ENCODE data around the gene PRKAR2B.
"Not testable (repeated sequence)": the region's sequence is repeated elsewhere in the genome, so short reads cannot be mapped to it uniquely, and the experiment has no call there.

Gene PRKAR2B

GRCh38 chr7:107080099-107080505, 35.6 kb downstream of the PRKAR2B start:
- DNase-seq: no peak

DNA sequence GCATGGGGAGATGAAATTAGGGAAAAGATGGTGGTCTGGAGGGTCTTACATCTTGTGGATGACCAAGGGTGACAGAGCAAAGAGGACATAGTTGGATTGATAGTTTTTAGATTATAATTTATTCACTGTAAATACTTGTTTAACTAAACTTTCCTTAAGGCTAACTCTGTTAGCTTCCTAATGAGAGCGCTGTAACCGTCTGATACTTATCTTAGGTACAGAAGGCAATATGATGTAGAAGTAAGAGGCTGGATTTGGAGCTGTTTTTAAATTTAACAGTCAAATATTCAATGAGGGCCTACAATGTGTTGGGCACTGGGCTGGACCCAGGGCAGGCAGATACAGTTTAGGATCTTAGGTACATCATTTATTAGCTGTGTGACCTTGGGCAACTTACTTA, 36.0 kb downstream of the PRKAR2B start:
- DNase-seq: no peak

DNA sequence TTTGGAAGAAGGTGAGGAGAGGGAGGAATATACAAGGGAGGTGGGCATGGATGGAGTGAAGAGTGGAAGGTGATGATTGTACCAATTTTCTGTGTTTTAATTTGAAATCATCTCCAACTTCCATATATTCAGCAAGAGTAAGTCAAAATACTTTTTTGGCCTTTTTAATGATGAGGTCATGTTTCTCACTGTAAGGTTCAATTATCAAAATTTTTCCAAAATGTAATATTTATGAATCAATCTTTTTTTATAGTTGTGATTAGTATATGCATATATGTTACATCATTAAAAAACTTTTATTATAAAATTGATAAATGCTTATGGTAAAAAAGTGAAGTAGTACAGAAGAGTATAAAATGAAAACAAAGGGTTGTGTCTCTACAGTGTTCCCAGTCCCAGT, 40.7 kb downstream of the PRKAR2B start:
- no peak for DNase-seq

DNA sequence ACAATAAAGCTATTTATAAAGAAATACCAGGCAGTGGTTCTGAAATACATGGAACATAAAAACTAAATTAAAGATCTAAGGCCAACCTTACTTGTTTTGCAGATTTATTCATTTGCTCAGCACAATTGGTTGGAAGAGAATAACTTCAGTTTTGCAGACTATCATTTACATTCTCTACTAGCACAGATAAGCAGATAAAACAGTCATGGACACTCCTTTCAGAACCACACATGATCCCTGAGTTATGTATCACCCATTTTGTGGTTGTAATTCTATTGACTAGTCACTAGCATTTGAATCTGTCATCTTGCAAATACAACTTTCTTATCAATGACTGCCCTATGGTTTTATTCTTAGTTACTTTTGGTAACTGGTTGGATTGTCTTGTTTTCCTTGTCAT, 45.1 kb downstream of the PRKAR2B start:
- no peak for DNase-seq

DNA sequence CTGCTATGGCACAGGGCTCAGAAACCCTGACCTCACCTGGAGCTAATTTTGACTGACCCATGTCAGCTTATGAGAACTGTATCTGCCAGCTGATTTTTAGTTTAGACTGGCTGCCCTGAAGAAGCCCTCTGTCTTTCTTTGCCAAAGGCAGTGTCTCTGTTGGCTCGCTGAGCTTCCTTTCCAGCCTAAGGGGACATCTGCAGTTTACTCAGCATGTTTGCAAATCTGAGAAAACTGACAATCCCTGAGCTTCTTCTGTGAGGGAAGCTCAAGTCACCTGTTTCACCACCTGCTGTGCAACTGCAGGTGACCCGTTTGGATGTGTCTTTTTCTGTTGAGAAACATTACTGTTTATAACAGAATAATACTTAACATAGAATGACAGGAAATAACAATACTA, 46.0 kb downstream of the PRKAR2B start:
- no peak for DNase-seq

- no peak for DNase-seq
These were observed 46.8 kb downstream of the PRKAR2B start for GRCh38 chr7:107091306-107091705.

- DNase-seq: not testable (repeated sequence)
These were observed 49.2 kb downstream of the PRKAR2B start for GRCh38 chr7:107093671-107094070.

- DNase-seq: not testable (repeated sequence)
These were observed 54.6 kb downstream of the PRKAR2B start for GRCh38 chr7:107099154-107099553.

DNA sequence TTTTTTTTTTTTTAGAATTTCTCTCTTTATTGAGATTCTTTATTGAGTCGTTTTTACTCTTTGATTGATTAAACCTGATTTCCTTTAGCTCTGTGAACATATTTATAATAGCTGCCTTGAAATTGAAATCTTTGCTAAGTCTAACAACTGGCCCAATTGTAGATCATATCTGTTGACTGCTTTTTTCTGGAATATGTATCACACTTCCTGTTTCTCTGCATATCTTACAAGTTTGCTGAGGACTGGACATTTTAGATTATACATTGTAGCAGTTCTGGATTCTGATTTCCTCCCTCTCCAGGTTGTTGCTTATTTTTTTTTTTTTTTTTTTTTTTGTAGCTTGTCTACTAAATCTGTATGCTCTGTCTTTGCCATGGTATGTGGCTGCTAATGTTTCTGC, 56.3 kb downstream of the PRKAR2B start:
- no peak for DNase-seq

GRCh38 chr7:107103369-107103768, 58.9 kb downstream of the PRKAR2B start:
- no peak for DNase-seq

GRCh38 chr7:107104801-107105200, 60.3 kb downstream of the PRKAR2B start:
- DNase-seq: no peak

DNA sequence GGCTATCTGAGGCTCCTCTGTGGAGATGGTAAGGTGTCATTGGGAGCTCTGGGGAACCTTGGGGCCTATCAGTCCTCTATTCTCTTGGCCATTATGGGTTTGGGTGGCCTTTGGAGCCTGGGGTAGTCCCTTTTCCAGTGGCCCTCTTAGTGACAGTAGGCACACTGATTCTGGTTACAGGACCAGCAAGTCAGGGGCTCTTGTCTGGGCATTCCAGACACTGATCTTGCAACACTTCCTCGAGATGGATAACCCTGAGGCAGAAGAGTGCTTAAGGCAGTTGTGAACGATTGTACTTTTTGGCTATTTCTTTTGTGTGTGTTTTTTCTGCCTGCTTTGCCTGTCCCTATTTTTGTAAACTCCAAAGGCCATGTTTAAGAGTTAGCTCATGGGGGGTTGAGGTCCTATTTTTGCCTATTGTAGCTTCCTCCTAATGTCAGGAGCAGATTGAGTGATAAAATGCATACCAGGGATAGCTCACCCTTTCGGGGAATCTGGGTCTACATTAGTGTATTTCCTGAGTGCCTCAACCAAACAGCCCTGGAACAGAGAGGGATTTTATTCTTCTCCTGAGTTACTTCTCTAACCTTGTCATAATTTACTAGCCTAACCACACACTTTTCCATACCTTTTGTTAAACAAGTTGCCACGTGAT, 61.2 kb downstream of the PRKAR2B start:
- DNase-seq: no peak

- no peak for DNase-seq
These were observed 64.4 kb downstream of the PRKAR2B start for GRCh38 chr7:107108793-107109371.

- no peak for DNase-seq
These were observed 65.5 kb downstream of the PRKAR2B start for GRCh38 chr7:107109955-107110354.

DNA sequence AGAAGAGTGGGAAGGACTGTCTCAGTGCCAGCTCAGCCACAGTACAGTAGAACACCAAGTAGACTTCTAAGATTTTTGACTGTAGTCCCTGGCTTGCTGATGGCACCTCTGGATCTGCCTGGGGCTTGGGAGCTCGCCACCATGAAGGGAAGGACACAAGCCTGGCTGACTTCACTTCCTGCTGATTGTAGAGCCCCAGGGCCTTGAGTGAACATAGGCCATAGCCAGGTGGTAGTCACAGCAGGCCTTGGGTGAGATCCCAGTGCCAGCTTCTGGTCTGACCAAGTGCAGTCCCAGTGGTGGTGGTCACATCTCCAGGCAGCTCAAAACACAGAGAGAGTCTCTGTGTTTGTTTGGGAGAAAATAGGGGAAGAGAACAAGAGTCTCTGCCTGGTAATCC, 66.7 kb downstream of the PRKAR2B start:
- DNase-seq: no peak

GRCh38 chr7:107113866-107114265, 69.4 kb downstream of the PRKAR2B start:
- no peak for DNase-seq

- DNase-seq: no peak
These were observed 70.6 kb downstream of the PRKAR2B start for GRCh38 chr7:107115114-107115513.

DNA sequence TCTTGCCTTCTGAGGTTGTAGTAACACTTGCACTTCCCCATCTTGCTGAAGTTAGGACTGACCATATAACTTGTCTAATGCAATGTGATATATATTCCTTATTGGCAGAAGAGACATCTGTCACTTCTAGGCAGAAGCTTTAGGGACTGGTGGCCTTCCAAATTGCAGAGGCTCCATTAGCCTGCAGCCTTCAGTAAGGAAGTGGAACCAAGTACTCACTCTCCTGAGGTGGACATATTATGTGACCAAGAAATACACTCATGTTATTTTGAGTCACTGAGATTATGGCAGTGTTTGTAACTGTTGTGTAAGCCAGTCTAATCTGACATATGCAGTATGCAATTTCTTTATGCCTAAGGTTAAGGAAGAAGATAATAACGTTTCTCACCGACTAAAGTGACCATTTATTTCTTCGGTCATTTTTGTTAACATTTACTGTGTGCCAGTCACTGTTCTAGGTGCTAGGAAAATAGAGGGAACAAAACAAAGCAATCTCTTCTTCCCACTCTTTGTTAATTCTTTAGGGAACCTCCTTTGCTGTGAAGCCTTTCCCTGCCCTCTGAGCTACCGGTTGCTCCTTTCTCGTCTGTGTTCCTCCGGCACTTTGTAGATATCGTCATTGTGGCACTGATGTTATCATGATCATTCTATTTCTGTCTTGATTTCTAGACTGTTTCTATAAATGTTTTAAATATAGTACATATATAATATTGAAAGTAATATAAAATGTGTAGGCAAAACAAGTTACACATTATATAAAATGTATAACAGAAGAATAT, 71.4 kb downstream of the PRKAR2B start:
- no peak for DNase-seq

DNA sequence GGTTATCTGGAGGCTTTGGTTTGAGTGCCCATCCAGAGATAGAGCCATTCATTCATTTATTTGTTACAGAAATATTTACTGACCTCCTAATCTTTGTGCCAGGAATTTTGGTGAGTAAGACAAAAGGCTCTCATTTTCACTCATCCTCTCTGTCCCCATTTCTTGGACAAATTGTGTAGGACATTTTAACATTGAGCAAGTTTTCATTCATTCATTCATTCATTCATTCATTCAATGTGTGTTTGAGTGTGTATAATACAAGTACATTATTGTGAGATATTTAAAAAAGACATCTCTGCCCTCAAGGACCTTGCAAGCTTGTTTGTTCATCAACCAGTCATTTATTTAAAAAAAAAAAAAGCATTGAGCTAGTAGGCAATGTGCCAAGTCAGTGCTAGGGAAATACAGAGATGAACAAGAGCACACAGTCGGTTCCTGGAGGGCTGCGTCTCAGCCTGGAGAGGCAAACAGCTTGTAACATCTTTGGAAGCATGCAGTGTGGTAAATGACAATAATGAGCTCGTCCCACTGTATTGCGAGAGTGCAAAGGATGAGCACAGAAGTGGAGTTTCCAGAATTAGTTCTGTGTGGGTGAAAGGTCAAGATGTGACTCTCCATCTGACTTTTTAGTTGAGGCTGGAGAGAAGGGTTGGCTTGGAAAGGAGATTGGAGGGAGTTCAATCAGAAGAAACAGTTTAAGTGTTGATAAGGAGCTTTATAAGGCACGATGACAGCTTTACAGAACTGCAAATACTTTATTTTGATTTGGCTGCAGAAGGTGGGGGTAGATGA, 73.8 kb downstream of the PRKAR2B start:
- peak; percentile 11 for DNase-seq

GRCh38 chr7:107119376-107120105, 75.0 kb downstream of the PRKAR2B start:
- DNase-seq: peak; percentile 4

- no peak for DNase-seq
These were observed 78.0 kb downstream of the PRKAR2B start for GRCh38 chr7:107122486-107122911.

DNA sequence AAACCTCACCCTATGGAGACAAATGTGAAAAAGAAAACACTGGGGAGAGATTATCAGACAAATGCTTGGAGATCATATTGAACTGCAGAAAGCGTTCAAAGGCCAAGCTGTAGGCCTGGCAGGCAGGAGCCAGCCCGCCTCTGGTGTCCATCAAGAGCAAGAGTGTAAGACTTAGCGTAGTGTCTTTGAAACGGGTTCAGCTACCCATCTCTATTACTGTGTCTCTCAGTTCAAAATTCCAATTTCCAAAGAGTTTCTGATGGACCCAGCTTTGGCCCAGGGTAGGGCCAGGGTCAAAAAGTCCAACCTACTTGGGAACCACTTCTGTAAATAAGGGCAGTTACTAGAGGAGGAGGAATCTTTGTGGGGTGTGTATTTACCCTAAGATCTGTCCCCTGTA, 78.9 kb downstream of the PRKAR2B start:
- DNase-seq: no peak

- DNase-seq: no peak
These were observed 81.0 kb downstream of the PRKAR2B start for GRCh38 chr7:107125475-107125874.
